IMR-90 (cell line): ENCODE data around the gene CDK15. TPM values are rescaled to one million over a fixed set of nuclear protein-coding genes. Genes with fewer than 3 reads are reported as not detected.

Experiments
- ATAC-seq: fragments of 200-7000 bp; cut with Tn5 transposase; 2 replicates; pipeline ENCODE4 v1.9.1; 2020; ENCODE audit warnings: low read depth, mild to moderate bottlenecking, moderate library complexity
- BruUV-seq: library from RNA; stranded (reverse); fragments of 400-500 nt; replicated peaks from 2 replicates; lab custom pipeline; 2021; lab: Mats Ljungman, UMichigan
- CTCF ChIA-PET: fragments of 300-600 bp; formaldehyde crosslinking; extraction: SDS; loops from one replicate; lab custom pipeline; 2021; ENCODE audit warnings: antibody characterized with exemption; lab: Yijun Ruan, JAX
- POLR2A ChIA-PET: fragments of 300-600 bp; sonication (Branson Sonifier 250); formaldehyde crosslinking; loops from one replicate; lab custom pipeline; 2022; ENCODE audit warnings: antibody characterized with exemption; ENCODE audit not compliant: unreplicated experiment; lab: Charles Lee
- DNase-seq: peaks from one replicate; pipeline ENCODE4 v3.0.0; 2013
- H2AFZ ChIP-seq: replicated peaks from 2 replicates; pipeline ENCODE3; 2013; ENCODE audit warnings: low read length, mild to moderate bottlenecking; ENCODE audit not compliant: poor library complexity
- H2AK5ac ChIP-seq: 2 replicates; pipeline ENCODE4 v1.6.1; 2013; ENCODE audit warnings: low read depth, low read length, inconsistent platforms
- H2AK9ac ChIP-seq: replicated peaks from 2 replicates; pipeline ENCODE3; 2013; ENCODE audit warnings: mild to moderate bottlenecking, low read depth, low read length, moderate library complexity; ENCODE audit not compliant: poor library complexity
- H2BK120ac ChIP-seq: 2 replicates; pipeline ENCODE4 v1.6.1; 2013; ENCODE audit warnings: low read depth, low read length, inconsistent platforms
- H2BK15ac ChIP-seq: 3 replicates; pipeline ENCODE4 v1.6.1; 2013; ENCODE audit warnings: low read depth, low read length, inconsistent platforms
- H2BK20ac ChIP-seq: 2 replicates; pipeline ENCODE4 v1.6.1; 2013; ENCODE audit warnings: low read depth, mild to moderate bottlenecking, inconsistent platforms, low read length, moderate library complexity
- H2BK5ac ChIP-seq: 2 replicates; pipeline ENCODE4 v1.6.1; 2013; ENCODE audit warnings: mild to moderate bottlenecking, low read depth, low read length, inconsistent platforms; ENCODE audit not compliant: poor library complexity, severe bottlenecking
- H3K14ac ChIP-seq: replicated peaks from 2 replicates; pipeline ENCODE4 v1.6.1; 2013; ENCODE audit warnings: low read depth, low read length, inconsistent platforms
- H3K18ac ChIP-seq: 2 replicates; pipeline ENCODE4 v1.6.1; 2013; ENCODE audit warnings: low read depth, low read length, control low read depth
- H3K23ac ChIP-seq: 2 replicates; pipeline ENCODE4 v1.6.1; 2013; ENCODE audit warnings: low read depth, low read length, inconsistent platforms
- H3K27ac ChIP-seq: 2 replicates; pipeline ENCODE4 v1.5.1; 2013; ENCODE audit warnings: mild to moderate bottlenecking, control low read depth, low read length; ENCODE audit not compliant: insufficient read depth
- H3K27me3 ChIP-seq: 2 replicates; pipeline ENCODE4 v1.6.1; 2013; ENCODE audit warnings: low read length; ENCODE audit not compliant: control insufficient read depth, insufficient read depth
- H3K36me3 ChIP-seq: 2 replicates; pipeline ENCODE4 v1.6.1; 2013; ENCODE audit warnings: low read length, mixed read lengths; ENCODE audit not compliant: control insufficient read depth, insufficient read depth
- H3K4ac ChIP-seq: 2 replicates; pipeline ENCODE4 v1.6.1; 2013; ENCODE audit warnings: low read depth, low read length, inconsistent platforms
- H3K4me1 ChIP-seq: 2 replicates; pipeline ENCODE4 v1.6.1; 2013; ENCODE audit warnings: low read length, mixed read lengths; ENCODE audit not compliant: control insufficient read depth, insufficient read depth
- H3K4me2 ChIP-seq: 2 replicates; pipeline ENCODE4 v1.6.1; 2013; ENCODE audit warnings: low read depth, mild to moderate bottlenecking, control low read depth, low read length, moderate library complexity
- H3K4me3 ChIP-seq: 2 replicates; pipeline ENCODE4 v1.5.1; 2013; ENCODE audit warnings: low read depth, mild to moderate bottlenecking, control low read depth, low read length, moderate library complexity; ENCODE audit not compliant: insufficient read depth
- H3K56ac ChIP-seq: 2 replicates; pipeline ENCODE4 v1.6.1; 2013; ENCODE audit warnings: low read length, inconsistent platforms; ENCODE audit not compliant: insufficient read depth; ENCODE audit errors: extremely low read depth
- H3K79me1 ChIP-seq, 2 experiments: 2 replicates each; pipeline ENCODE4 v1.6.1; 2013; ENCODE audit warnings: low read length in 2 of 2, inconsistent platforms in 1 of 2, low read depth in 1 of 2
- H3K9ac ChIP-seq: 2 replicates; pipeline ENCODE4 v1.6.1; 2013; ENCODE audit warnings: low read depth, low read length, control low read depth
- H3K9me1 ChIP-seq: 2 replicates; pipeline ENCODE4 v1.6.1; 2013; ENCODE audit warnings: low read length, inconsistent platforms; ENCODE audit not compliant: insufficient read depth
- H3K9me3 ChIP-seq: 2 replicates; pipeline ENCODE4 v1.6.1; 2013; ENCODE audit warnings: low read length; ENCODE audit not compliant: control insufficient read depth, insufficient read depth
- H4K20me1 ChIP-seq: 2 replicates; pipeline ENCODE4 v1.6.1; 2013; ENCODE audit warnings: low read length, inconsistent platforms; ENCODE audit not compliant: insufficient read depth
- H4K5ac ChIP-seq: 2 replicates; pipeline ENCODE4 v1.6.1; 2013; ENCODE audit warnings: mild to moderate bottlenecking, low read depth, low read length, control low read depth
- H4K8ac ChIP-seq, 2 experiments: 2 replicates each; pipeline ENCODE4 v1.6.1; 2013; ENCODE audit warnings: low read depth in 2 of 2, low read length in 2 of 2, control low read depth in 1 of 2, inconsistent platforms in 1 of 2
- H4K91ac ChIP-seq: 2 replicates; pipeline ENCODE4 v1.6.1; 2013; ENCODE audit warnings: low read depth, low read length, inconsistent platforms; ENCODE audit not compliant: insufficient read depth
- CEBPB ChIP-seq: IDR thresholded peaks from 2 replicates; pipeline ENCODE4 v1.6.1; 2012; ENCODE audit warnings: low read depth, low read length, improper control_type of control experiment
- CHD1 ChIP-seq: IDR thresholded peaks from 2 replicates; pipeline ENCODE4 v1.6.1; 2012; ENCODE audit warnings: low read depth, low read length, improper control_type of control experiment
- CTCF ChIP-seq: conservative IDR thresholded peaks from 2 replicates; pipeline ENCODE4 v1.5.1; 2012; ENCODE audit warnings: mild to moderate bottlenecking, low read depth, low read length, improper control_type of control experiment
- MAFK ChIP-seq: IDR thresholded peaks from 2 replicates; pipeline ENCODE4 v1.6.1; 2012; ENCODE audit warnings: low read depth, low read length, improper control_type of control experiment
- NFE2L2 ChIP-seq: fragments of 150-350 bp; IDR thresholded peaks from 2 replicates; pipeline ENCODE4 v1.6.1; 2016; ENCODE audit warnings: low read depth, mild to moderate bottlenecking, low read length
- POLR2A ChIP-seq: IDR thresholded peaks from 2 replicates; pipeline ENCODE4 v1.6.1; 2012; ENCODE audit warnings: mild to moderate bottlenecking, low read depth, low read length
- RAD21 ChIP-seq: IDR thresholded peaks from 2 replicates; pipeline ENCODE4 v1.6.1; 2012; ENCODE audit warnings: low read length, improper control_type of control experiment
- RCOR1 ChIP-seq: IDR thresholded peaks from 2 replicates; pipeline ENCODE4 v1.6.1; 2012; ENCODE audit warnings: mild to moderate bottlenecking, low read length, improper control_type of control experiment; ENCODE audit not compliant: insufficient replicate concordance
- WGBS, 2 experiments: methylation state at CpG; one replicate each; pipeline versions ENCODE4 v1.1.5 to v1.1.7; 2013; ENCODE audit warnings: missing lambda C conversion rate in 2 of 2; ENCODE audit not compliant: insufficient read length in 1 of 2; ENCODE audit errors: extremely low coverage in 2 of 2; 5-methylcytosine and 5-hydroxymethylcytosine counted together
- dilution Hi-C: fragments of 300-500 bp; cut with HindIII; formaldehyde crosslinking; loops from one replicate; pipeline ENCODE4 v1.14.3; 2018; ENCODE audit warnings: low sequenced_read_pairs; ENCODE audit not compliant: unreplicated experiment
- in situ Hi-C: fragments of 300-500 bp; cut with MboI; formaldehyde crosslinking; loops from 3 replicates; pipeline ENCODE4 v1.14.3; 2019; ENCODE audit warnings: low sequenced_read_pairs, inconsistent platforms, mixed read lengths
- intact Hi-C: fragments of 100-400 bp; cut with micrococcal nuclease; formaldehyde crosslinking; loops from 2 replicates; pipeline ENCODE4 v1.10.0; 2022
- polyA plus RNA-seq, 3 experiments: library from polyadenylated mRNA; depleted of rRNA; stranded (reverse); fragments of >200 nt; gene quantifications; 2 replicates each; pipeline ENCODE4 v1.2.3, GENCODE V29; 2012; ENCODE audit warnings: low replicate concordance in 1 of 3
- total RNA-seq: library from RNA; depleted of rRNA; stranded (reverse); fragments of >200 nt; gene quantifications from 2 replicates; pipeline ENCODE4 v1.2.3, GENCODE V29; 2012
- TF ChIP-seq, protein P1 (sequence below): fragments of 150-350 bp; IDR thresholded peaks from 2 replicates; pipeline ENCODE4 v1.6.1; 2017; ENCODE audit warnings: mild to moderate bottlenecking, antibody characterized with exemption, low read length, low read depth

The CDK15 gene
- total and polyA plus RNA-seq, 2 of the 4 experiments (the other 2 are of a cell fraction), result 16.1 to 33.0 TPM

DNA sequence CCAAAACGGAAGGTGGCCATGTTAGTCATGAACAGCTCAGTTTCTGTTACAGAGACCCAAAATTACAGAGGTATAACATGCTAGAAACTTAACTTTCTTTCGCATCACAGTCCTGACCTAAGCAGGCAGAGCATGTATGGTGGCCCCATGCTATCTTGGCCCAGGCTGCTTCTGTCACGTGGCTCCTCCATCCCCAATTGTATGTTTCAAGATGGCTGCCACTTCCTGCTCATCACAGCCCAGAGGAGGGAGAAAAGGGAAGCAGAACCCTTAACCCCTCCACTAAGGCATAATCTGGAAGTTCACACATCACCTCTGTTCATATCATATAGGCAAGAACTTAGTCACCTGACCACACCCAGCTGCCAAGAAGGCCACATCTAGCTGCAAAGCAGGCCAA lies 28.7 kb downstream of the CDK15 start:
- Histone ChIP-seq H4K8ac (no peak overlapping the region), H3K9me3 (peaks cover 2% of the 10 kb centered on the region), H2BK20ac (no peak overlapping the region; the same call in 1 of the 2 replicates), H3K56ac (no peak overlapping the region), H3K23ac (no peak overlapping the region), H3K4ac (peak overlapping the region; percentile 48), H3K9me1 (peaks cover 9% of the 10 kb centered on the region), H2BK5ac (no peak overlapping the region), H2BK120ac (peak overlapping the region; percentile 29), H3K36me3 (no peaks in the 10 kb centered on the region; the same call in 1 of the 2 replicates), H2AK5ac (peak overlapping the region; percentile 36; the same call in 1 of the 2 replicates), H3K4me3 (no peak overlapping the region), H3K27me3 (no peaks in the 10 kb centered on the region), H3K9ac (no peak overlapping the region), H2AK9ac (peak overlapping the region; percentile 18), H4K91ac (peak overlapping the region; percentile 36; the same call in 1 of the 2 replicates), H4K5ac (no peak overlapping the region), H2BK15ac (0 out of 3 replicates have a peak overlapping the region, but pooled peaks have one; percentile 39), H3K14ac (0 out of 2 replicates have a peak overlapping the region, but pooled peaks have one; percentile 37), H3K4me2 (no peak overlapping the region), H3K4me1 (peaks cover 6% of the 10 kb centered on the region), H3K18ac (no peak overlapping the region), H3K27ac (no peak overlapping the region), H3K79me1 (peaks cover 0 to 9% of the 10 kb centered on the region in 2 experiments; a peak in 1 of 4 replicates), H4K20me1 (no peaks in the 10 kb centered on the region), H2AFZ (no peak overlapping the region)
- no TSS peak for BruUV-seq
- ChIA-PET POLR2A (no interaction called here), CTCF (no interaction called here)
- intact Hi-C loops (no loop called here), in situ Hi-C loops (no loop called here), dilution Hi-C loops (no loop called here)
- ATAC-seq (no peak), DNase-seq (no peak)
- TF ChIP-seq, protein P1, sequence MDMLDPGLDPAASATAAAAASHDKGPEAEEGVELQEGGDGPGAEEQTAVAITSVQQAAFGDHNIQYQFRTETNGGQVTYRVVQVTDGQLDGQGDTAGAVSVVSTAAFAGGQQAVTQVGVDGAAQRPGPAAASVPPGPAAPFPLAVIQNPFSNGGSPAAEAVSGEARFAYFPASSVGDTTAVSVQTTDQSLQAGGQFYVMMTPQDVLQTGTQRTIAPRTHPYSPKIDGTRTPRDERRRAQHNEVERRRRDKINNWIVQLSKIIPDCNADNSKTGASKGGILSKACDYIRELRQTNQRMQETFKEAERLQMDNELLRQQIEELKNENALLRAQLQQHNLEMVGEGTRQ, result no peak
- TF ChIP-seq CTCF (no peak), RAD21 (no peak), RCOR1 (no peak), POLR2A (no peak), MAFK (no peak), NFE2L2 (no peak), CHD1 (no peak), CEBPB (no peak)
- WGBS, 2 experiments, result no CpG with 5 or more reads among the region's 3 CpGs
